HG03571 (cell line): ENCODE results near the gene HORMAD2.
"Not testable (repeated sequence)": the region's sequence is repeated elsewhere in the genome, so short reads cannot be mapped to it uniquely, and the experiment has no call there.

ENCODE experiments used
- ATAC-seq: cut with Tn5 transposase; IDR thresholded peaks from one replicate; pipeline ENCODE4 v1.9.1; 2021; ENCODE audit not compliant: unreplicated experiment

HORMAD2 gene

DNA sequence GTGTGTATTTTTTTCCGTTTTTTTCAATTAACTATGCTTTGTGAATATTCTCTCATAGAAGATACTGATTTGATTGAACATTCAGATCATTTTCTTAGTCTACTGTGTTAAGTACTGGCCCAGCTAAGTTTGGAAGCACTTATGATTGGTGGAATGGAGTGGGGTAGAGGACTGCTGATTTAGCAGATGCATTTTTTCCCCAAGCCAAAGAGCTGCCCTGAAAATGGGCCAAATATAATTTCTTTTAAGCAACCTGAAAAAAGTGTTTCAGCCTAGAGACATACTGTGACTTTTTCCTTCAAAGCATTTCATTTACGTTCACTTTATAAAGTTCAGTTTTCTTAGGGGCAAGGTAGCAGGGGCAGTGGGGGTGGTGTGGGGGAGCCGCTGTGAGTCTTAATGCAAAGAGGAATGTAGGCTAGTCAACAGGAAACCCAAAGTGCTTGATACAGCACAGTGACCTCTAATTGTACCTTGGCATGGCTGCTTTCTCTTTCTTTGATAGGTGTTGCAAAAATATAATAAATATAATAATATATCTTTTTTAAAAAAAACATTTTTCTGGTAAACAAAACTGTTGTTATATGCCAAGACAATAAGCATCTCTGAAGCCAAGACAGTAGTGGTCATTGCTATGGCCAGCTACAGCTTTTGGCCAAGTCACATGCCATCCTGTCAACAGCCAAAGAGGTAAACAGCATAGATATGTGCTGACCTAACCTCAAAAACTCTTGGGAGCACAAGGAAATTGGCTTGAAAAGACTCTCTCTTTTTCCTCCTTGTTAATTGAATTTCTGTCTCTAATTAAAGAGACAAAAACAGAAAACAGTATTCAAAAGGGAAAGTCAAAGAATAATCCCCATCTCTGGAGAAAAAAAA is 107.5 kb downstream of the HORMAD2 start:
- no peak for ATAC-seq

DNA sequence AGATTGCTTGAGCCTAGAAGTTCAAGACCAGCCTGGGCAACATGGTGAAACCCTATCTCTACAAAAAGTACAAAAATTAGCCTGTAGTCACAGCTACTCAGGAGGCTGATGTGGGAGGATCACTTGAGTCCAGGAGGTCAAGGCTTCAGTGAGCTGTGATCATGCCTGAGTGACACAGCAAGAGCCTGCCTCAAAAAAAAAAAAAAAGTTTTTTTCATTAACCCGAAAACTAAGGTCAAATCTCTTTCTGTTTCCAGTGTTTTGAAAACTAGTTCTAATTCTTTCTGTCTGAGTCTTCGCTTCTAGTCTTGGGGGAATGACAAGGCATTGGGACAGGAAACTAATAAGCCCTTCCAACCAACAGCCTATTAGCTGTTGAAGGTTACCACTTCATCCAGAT is 108.6 kb downstream of the HORMAD2 start:
- no peak for ATAC-seq

DNA sequence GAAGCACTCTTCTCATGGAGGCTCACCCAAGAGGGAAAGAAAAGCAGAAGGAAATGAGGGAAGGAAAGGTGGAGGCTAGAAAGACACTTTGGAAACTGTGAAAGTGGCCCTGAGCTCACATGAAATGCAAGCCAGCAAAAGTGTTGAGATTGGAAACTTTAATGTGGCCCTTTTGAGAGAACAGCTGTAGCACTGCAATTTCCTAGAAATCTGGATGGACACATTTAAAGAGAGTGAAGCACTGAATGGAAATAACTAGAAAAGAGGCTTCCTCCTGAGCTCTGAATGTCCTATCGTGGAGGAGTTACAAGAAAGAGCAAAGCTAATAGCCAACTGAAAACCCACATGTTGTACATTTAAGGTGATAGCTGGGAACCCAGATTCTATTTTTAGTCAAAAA is 110.3 kb downstream of the HORMAD2 start:
- no peak for ATAC-seq

DNA sequence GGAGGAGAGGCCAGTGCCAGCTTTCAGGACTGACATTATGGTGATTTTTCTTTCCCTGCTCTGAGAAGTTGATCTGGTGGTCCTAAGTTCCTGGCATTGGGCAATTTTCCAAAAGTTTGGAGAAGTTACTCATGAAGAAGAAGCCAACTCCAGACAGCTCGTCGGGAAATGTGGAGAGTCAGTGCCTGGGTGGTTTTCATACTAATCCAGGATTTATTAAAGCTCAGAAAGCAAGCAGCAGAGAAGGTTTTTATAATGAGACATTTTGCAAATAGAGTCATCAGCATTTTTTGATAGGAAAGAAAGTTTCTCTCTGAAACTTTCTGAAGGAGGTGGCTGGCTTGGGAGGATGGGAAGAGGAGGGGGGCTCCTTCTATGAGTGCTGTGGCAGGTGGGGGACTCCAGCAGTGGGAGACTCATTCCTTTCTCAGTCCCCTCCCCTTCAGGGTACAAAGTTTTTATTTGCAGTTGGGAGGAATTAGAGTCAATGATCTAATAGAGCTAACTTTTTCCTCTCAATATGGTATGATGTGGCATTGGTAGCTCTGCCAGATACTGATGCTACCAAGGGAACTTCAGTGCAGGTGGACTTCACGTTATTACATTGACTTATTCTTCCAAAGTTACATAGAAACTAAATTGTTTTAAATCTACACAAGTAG is 110.9 kb downstream of the HORMAD2 start:
- no peak for ATAC-seq

DNA sequence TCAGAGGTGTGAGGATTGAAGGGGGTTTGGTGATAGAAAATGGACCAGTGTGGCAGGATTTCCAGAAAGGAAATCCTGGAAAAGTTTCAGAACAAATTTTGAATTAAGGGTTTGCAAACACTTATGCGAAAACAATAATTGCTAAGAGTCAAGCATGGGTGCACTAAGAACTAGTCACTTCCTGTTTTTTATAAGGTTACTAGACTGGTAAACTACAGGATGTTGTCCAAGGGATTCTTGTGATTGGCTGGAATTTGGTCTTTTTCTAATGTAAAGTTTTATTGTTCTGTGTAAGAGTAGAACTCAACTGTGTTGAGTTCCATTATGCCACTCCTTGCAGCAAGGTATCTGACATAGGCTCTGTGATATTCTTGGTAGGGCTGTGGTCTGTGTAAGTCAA is 112.2 kb downstream of the HORMAD2 start:
- ATAC-seq: no peak

DNA sequence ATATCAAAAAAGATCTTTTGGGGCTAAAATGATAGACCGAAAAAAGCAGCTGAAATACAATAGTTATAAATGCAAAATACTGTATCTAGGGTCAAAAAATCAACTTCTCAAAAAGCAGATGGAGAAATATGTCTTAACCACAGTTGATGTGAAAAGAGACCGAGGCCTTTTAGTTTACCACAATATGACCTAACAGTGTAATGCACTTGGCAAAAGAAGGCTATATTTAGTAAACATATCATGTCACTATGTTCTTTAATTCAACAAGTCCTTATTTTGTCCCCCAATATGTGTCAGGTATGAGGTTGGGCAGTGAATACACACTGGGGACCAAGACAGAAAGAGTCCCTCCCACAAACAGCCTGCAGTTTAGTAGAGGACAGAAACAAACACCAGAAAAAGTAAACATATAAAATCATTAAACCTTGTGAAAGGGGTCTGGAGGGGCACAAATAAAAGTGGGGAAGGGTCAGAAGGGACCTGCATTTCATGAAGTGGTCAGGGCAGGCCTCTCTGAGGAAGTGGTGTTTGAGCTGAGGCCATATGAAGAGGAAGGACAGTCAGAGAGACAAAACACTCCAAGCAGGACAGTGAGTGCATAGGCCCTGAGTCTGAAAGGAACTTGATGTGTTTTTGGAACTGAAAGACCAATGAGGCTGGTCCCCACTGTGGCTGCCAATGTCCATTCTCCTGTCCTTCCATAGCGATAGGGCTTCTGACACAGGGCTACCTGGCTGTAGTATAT is 112.9 kb downstream of the HORMAD2 start:
- no peak for ATAC-seq

DNA sequence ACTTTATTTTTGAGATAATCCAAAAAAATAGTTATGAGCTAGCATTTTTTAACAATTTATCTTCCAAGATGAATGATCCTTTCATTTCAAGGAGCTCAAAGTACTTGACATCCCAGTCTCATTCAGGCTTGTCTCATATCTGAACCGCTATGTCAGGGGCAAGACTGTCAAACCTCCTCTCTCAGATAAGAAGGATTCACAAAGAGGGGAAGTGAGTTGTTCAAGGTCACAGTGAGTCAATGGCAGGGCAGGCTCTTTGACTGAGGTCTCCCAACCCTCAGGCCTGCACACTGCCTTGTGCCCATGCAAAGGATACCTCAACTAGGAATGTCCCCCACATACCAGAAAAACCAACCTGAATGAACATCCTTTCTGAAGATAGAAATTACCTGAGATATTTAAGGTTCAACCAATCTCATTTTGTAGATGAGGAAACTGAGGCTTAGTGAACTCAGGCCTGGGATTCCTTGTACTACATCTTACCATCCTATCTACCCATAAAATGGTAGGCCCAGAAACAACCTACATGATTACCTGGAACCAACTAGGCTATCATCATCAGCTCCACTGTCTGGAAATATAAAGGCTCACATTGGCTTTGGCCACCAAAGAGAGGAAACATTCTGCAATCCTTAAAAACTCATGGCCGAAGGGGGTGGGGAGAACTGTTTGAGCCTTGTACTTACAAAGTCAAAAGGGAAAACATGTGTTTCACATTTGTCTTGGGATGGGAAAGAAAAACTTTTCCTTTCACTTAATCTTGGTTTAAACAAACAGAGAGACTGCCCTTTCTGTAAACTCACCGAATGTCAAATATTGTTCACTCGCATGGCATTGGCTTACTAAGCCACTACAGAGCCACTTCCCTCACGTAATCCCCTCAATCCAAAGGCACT is 115.2 kb downstream of the HORMAD2 start:
- ATAC-seq: no peak

DNA sequence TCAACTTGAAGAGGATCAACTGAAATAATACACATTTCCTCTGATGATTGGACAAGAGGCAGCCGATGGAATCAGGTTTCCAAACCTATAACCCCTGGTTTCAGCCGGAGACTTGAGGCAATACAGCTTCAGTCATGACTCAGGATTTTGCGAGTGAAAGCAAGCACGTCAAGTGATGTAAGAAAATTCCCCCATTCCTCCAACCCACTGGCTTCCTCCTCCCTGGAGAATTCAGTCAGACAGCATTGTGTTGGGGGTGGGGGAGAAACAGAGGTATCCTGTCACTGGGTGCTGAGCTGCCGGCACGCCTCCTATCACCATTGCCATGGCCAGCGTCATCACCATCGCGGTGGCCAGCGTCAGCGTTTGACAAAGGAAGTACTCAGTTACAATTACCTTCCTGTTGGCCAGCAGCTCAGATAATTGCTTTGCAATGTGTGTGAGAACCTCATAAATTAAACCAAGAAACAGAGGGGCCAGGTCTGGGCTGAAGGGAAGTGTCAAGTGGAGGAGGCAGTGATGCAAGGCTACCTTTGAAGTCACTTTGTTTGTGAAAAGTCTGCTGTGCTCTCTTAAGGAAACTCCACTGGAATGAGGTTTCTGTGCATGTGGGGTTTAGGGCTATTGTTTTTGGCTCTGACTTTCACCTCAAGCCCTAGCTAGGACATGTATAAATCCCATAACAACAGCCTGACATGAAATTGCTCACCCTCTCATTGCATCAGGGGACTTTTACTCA is 116.0 kb downstream of the HORMAD2 start:
- no peak for ATAC-seq

DNA sequence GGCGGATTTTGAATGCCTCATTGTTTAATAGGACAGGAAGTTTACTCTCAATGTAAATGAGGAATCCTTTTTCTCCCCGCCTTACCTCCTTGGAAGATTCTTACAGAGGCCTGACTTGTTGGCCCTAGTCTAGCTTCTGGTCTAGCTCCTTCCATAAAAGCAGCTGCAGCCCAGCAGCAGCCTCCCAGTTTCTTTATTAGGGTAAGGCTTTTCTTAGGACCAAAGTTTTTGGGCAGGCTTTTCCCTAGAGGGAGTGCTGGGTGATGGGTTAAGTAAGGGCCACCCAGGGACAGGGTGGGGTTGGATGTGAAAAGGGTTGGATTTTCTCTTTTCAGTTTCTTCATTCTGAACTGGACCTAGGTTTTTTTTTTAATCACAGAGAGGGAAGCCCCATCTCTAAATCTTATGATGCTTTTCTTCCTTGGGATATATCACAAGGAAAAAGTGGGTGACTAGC is 116.6 kb downstream of the HORMAD2 start:
- ATAC-seq: no peak

DNA sequence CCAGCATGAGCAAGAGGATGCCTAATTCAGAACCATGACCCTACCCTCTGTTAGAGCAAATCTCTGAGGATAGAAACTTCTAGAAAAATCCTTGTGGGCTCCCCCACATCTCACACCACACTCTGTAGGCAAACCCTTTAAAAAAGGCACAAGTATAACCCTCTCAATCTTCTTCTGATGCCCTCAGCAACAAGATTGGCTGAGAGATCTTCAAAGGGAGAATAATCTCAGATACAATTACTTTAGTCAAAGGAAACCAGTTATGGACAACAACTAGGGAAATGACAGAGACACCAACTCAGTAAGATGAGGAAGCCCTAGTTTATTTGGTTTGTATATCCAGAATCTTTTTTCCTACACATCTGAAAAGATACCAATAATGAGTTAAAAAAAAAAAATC is 117.1 kb downstream of the HORMAD2 start:
- ATAC-seq: no peak

DNA sequence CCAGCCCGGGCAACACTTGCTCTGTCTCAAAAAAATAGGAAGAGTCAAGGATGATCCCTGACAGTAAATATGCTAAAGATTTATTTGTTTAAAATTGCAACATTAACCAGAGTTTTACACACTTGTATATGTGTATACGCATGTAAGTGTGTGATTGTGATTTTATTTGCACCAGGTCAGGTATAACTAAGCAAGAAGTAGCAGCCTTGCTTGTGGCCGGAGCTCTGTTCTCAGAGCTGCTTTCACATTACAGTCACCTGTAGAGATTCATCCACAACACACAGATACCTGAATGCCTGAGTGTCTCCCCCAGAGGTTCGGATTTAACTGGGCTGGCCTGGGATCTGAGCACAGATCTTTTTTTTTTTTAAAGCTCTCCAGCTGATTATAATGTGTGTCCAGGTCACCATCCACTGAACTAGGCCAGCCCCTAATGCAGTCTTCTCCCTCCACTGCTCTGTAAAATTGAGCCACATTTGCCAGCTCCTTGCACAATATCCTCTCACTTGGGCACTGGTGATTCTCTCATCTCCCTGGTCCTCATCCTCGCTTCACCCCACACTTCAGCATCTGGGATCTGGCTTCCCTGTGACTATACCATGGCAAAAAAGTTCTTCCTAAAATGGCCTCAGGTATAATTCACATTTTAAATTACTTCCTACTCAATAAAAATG is 118.0 kb downstream of the HORMAD2 start:
- no peak for ATAC-seq

DNA sequence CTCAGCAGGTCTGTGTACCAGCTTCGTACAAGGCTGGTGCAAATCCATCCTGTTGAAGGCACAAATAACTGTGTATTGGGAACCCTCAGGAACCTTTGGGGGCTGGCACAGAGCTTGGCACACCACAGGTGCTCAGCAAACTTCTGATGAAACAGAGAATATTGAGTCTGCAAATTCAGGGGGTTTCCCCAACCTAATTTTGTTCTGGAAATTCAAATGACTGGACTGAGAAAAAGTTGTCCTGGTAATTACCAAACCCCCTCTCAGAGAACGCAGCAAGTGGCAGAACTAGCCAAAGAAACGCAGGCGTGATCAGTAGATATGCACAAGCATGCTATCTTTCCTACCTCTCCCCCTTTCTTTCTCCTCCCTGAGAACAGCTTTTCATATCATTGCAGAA is 118.7 kb downstream of the HORMAD2 start:
- no peak for ATAC-seq

DNA sequence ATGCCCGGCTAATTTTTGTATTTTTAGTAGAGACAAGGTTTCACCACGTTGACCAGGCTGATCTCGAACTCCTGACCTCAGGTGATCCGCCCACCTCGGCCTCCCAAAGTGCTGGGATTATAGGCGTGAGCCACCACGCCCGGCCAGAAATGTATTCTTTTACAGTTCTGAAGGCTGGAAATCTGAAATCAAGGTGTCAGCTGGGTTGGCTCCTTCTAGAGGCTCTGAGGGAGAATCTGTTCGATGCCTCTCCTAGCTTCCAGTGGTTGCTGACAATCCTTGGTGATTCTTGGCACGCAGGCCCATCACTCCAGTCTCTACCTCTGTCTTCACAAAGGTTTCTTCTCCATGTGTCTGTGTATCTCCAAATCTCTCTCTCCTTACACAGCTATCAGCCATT is 120.6 kb downstream of the HORMAD2 start:
- not testable (repeated sequence) for ATAC-seq

DNA sequence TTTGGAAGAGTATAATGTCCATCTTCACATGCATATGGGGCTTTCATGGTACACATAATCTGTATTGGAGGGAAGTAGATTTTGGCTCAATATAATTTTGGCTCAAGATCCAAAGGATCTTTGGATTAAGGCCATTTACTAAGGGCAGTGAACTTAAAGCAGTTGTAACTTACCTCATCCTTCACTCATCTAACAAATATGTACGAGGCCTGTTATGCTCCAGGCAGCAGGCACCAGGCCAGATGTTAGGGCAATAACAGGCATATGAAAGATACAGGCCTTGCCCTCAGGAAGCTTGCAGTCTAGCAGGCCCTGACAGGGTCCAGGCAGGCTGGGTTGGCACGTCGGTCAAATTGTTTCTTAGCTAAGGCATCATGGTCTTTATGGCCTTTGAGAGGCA is 121.7 kb downstream of the HORMAD2 start:
- no peak for ATAC-seq

DNA sequence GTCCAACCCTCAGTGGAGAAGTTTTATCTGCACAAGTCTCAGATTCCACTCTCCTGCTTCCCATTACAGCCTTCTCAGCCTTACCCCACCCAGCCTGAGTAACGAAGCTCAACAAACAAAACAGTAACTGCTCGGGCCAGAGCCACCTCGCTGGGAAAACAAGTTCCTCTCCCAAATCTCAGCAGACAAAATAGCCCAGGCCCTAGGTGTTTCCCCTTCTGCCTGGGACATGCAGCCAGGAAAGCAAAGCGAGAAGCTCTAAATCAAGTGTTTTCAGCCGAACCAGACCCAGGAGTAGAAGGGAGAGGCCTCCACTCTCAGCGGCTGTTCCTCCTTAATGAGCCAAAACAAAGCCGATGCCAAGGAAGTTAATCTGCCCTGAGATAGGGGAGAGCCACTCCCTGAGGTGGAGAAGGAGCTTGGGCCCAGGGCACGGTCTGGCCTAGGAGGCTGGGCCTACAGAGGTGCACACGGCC is 122.3 kb downstream of the HORMAD2 start:
- ATAC-seq: no peak

DNA sequence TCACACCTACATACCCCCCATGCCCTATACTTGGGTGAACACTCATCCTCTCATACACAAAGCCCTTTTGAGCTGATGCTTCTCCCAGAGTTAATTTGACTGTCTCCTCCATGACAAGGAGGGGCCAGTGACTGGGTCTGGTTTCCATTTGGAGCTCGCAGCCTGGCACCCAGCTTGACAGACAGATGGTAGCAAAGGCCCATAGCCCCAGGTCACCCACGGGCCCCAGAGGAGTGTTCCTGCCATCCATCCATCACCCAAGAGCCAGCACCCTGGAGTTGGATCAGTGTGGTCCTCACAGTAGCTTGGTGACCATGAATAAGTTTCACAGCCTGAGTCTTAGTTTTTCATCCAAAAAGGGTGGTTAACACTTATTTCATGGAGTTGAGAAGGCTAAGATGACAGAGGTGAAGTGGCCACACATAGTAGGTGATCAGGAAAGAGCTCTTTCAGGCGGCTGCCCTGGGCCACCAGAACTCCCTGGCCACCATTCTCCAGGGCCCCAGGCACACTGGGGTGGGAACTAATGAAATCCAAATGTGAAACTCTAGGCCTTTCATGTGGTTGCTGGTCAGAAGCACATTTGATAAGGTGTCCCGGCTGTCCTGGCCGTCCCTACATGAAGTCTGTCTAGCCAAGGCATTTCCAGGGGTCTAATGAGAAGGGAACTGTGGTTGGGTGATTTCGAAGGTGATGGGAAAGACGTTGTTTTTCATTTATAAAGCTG is 123.9 kb downstream of the HORMAD2 start:
- ATAC-seq: no peak

DNA sequence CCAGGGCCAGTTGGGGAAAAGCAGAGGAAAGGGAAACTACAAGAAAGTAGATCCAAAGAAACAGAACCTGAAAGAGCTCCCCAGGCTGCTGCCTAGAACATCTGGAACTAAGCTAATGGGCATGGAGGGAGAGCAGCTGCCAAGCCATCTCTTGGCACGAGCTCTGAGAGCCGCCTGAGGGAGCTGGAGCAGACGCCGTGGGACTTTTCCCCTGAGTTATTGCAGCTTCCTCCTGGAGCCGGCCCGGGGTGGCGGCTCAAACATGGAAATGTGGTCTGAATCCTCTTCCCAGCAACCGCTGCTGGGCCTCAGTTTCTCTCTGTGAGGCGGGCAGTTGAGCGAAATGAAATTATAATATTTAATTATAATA is 124.5 kb downstream of the HORMAD2 start:
- no peak for ATAC-seq

DNA sequence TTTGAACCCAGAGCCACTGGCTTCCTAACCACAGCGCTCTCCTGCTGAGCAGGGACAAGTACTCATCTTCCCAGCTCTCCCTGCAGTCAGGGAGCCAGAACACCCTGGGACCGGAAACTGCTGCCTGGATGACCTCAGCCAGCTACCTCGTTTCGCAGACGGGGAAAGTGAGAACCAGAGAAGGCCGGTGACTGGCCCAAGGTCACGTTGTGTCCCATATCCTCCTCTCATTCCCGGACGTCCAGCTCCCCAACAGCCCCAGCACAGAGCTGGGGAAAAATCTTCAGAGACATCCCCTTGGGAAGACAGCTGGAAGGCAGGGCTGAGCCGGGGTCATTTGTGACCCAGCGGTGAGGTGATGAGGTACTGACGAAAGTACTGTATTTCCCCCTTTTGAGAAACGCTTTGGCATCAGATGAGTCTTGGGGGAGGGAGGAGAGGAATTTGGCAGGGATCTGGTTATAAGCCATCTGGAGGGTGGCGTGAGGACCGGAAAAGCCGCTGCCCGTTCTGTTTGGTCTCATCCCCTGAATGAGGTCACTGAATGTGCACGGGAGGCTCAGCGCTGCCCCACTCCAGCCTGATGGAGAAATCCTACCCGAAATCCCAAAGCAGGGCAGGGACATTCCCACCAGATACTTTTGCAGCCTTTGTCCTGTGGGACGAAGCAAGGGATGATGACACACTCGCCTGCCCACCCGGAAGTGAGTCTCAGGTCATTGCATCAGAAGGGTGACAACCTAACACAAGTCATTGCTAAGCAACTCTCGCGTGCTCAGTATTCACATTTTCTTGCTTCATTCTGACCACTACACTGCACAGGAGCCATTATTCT is 125.2 kb downstream of the HORMAD2 start:
- no peak for ATAC-seq
